HG03442 (cell line): ENCODE data around the gene PPP4C.
"Not testable (repeated sequence)": the region's sequence is repeated elsewhere in the genome, so short reads cannot be mapped to it uniquely, and the experiment has no call there.

Experiments used
- ATAC-seq: cut with Tn5 transposase; IDR thresholded peaks from one replicate; pipeline ENCODE4 v1.9.1; 2021; ENCODE audit warnings: mild to moderate bottlenecking, moderate library complexity; ENCODE audit not compliant: unreplicated experiment

Gene PPP4C

GRCh38 chr16:30075503-30076275 lies at the start of gene PPP4C:
PPP4C (plus strand) TSS chr16:30075994; CDS start chr16:30076378, 384 bp downstream.
- peak; percentile 73 for ATAC-seq

DNA sequence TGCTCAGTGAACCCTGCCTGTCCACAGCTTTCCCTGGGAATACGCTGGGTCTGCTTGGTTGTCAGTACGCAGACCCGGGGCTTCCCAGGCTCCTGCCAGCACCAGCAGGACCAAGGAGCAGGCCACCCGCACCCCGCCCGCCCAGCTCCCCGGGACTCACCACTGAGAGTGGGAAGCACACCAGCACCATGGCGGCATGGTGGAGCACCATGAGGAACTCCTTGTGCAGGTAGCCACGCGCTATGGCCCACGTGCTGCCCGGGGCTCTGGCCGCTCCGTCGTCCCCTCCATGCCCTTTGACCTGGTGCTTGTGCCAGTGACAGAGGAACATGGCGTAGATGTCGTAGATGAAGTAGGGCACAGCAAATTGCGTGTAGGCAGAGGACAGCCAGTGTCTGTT lies 49.3 kb upstream of the PPP4C start:
- ATAC-seq, result no peak

- no peak for ATAC-seq
Observed at GRCh38 chr16:30027588-30028437, 48.0 kb upstream of the PPP4C start.

DNA sequence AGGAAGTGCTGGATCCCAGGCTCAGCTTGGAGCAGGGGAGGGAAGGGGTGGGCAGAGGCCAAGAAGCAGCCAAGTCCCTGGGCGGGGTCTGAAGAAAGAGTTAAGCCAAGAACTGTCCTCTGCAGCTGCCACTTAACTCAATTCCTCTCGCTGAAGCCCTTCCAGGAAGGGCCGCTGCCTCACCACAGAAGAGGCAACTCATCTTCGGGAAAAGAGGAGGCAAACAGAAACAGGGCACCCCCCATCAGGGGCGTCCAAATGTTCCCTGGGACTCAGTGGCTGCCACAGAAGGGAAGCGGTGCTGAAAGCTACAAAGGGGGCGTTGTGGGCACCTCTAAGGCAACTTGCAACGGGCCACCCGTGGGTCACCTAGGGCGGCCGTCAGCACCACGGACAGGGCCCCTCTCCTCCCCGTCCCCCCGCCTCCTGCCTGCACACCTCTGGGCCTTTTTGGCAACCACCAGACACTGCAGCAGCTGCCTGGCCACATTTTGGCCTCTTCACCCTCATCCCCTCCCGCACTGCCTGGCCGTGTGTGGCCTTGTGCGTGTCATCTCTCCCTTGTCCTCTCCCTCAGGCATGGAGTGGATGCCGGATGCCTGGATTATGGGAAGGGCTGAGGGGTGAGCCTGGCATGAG lies 47.2 kb upstream of the PPP4C start:
- no peak for ATAC-seq

- no peak for ATAC-seq
Observed at GRCh38 chr16:30030011-30030685, 45.6 kb upstream of the PPP4C start.

DNA sequence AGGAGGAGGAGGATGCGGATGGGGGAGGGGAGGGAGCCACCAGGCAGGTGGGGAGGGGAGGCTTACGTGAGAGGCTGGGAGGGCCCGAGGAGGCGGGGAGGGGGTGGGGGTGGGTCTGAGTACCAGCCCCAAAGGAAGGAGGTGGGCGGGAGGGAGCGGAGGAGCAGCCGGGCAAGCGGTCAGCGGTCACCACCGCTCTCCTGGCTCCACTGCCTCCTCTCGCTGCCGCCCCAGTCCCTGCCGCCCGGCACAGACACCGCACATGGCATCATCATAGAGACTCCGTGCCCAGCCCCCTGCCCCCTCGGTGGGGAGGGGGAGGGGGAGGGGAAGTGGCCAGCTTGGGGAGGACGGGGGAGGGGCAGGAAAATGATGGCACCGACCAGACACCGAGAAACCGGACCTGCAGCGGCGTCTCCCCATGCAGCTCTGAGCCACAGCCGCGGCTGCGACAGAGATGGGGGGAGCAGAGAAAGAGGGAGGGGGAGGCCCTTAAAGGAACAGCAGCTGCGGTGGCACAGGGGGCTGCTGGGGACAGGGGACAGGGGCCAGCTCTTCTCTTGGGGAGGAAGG lies 44.9 kb upstream of the PPP4C start, which contains the start of gene TLCD3B:
Gene TLCD3B (minus strand): TSS at position 431 of the 573 bp plus-strand sequence. CDS start 744 bp downstream, outside the sequence.
- ATAC-seq, result no peak

- no peak for ATAC-seq
Observed at GRCh38 chr16:30031477-30031918, 44.3 kb upstream of the PPP4C start.

- ATAC-seq, result no peak
Observed at GRCh38 chr16:30032083-30032819, 43.5 kb upstream of the PPP4C start.

- no peak for ATAC-seq
Observed at GRCh38 chr16:30033270-30033669, 42.5 kb upstream of the PPP4C start.

GRCh38 chr16:30040221-30040620 lies 35.6 kb upstream of the PPP4C start:
- ATAC-seq, result no peak

DNA sequence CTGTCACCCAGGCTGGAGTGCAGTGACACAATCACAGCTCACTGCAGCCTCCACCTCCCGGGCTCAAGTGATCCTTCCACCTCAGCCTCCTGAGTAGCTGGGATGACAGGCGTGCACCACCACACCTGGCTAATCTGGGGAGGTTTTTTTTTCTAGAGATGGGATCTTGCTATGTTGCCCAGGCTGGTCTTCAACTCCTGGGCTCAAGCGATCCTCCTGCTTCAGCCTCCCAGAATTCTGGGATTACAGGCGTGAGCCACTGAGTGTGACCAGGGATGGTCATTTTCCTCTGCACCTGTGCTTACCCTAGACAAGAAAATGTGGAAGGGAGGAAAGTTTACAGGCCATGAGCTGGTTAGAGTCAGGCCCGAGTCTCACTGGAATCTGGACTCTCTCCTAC lies 35.1 kb upstream of the PPP4C start:
- ATAC-seq, result not testable (repeated sequence)

- no peak for ATAC-seq
Observed at GRCh38 chr16:30041841-30042240, 34.0 kb upstream of the PPP4C start.

GRCh38 chr16:30046178-30046577 lies 29.6 kb upstream of the PPP4C start:
- no peak for ATAC-seq

GRCh38 chr16:30046588-30046987 lies 29.2 kb upstream of the PPP4C start:
- ATAC-seq, result no peak

DNA sequence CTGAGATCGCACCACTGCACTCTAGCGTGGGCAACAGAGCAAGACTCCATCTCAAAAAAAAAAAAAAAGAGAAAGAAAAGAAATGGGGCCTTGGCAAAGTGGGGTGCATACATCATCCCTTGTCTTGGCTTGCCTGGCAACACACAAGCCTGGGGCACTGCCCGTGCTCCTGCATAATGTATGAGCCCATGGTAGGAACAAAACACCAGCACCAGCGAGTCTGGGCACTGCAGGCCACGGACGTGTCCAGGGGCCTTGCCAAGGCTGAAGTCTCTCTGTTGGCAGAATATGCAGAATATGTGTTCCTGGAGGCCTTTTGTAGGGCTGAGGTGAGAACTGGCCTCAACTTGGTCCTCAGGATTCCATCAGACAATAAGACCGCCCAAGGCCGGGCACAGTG lies 25.9 kb upstream of the PPP4C start:
- no peak for ATAC-seq

GRCh38 chr16:30051518-30051917 lies 24.3 kb upstream of the PPP4C start:
- ATAC-seq, result no peak

GRCh38 chr16:30052671-30053372 lies 23.0 kb upstream of the PPP4C start:
- peak; percentile 81 for ATAC-seq

- peak; percentile 19 for ATAC-seq
Observed at GRCh38 chr16:30053376-30054015, 22.3 kb upstream of the PPP4C start.

- no peak for ATAC-seq
Observed at GRCh38 chr16:30054451-30054850, 21.3 kb upstream of the PPP4C start.
